HUES48 (cell line): ENCODE results near the gene ECEL1.
A peak's percentile ranks its signal among the peaks of the same experiment; 100 is the strongest.

Experiments
- H3K27ac ChIP-seq: one replicate; pipeline ENCODE4 v1.7.0; 2013; ENCODE audit warnings: low read depth, low read length, inconsistent platforms
- H3K27me3 ChIP-seq: 2 replicates; pipeline ENCODE4 v1.6.1; 2013; ENCODE audit warnings: mild to moderate bottlenecking, low read length; ENCODE audit not compliant: control insufficient read depth, insufficient read depth
- H3K36me3 ChIP-seq: 2 replicates; pipeline ENCODE4 v1.6.1; 2013; ENCODE audit warnings: low read length; ENCODE audit not compliant: control insufficient read depth, insufficient read depth
- H3K4me1 ChIP-seq: 2 replicates; pipeline ENCODE4 v1.6.1; 2013; ENCODE audit warnings: mild to moderate bottlenecking, low read length; ENCODE audit not compliant: control insufficient read depth, insufficient read depth
- H3K4me3 ChIP-seq: 2 replicates; pipeline ENCODE4 v1.5.1; 2013; ENCODE audit warnings: mild to moderate bottlenecking, low read depth, low read length
- H3K9ac ChIP-seq: 2 replicates; pipeline ENCODE4 v1.6.1; 2013; ENCODE audit warnings: mild to moderate bottlenecking, low read depth, low read length, moderate library complexity
- H3K9me3 ChIP-seq: 2 replicates; pipeline ENCODE4 v1.6.1; 2013; ENCODE audit warnings: low read length; ENCODE audit not compliant: control insufficient read depth, insufficient read depth

The ECEL1 gene

DNA sequence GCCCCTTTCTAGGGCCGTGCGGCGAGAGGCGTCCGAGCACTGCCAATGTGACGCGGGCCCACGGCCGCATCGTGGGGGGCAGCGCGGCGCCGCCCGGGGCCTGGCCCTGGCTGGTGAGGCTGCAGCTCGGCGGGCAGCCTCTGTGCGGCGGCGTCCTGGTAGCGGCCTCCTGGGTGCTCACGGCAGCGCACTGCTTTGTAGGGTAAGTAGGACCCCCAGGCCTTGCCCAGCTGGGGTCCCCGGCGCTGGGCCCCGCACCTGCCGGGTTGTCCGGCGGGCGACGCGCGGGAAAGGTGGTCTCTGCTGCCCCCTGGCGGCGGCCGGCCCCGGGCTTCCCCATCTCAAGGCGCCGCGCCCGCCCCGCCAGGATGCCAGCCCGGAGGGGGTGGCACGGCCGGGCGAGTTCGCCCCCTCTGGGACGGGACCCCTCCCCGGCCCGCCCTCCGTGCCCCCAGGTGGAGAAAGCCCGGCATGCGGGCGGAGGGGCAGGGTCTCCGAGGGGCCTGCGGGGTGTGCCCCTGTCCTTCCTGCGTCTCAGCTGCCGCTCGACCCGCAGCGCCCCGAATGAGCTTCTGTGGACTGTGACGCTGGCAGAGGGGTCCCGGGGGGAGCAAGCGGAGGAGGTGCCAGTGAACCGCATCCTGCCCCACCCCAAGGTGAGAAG lies 34.5 kb upstream of the ECEL1 start:
- H3K4me1 ChIP-seq = peaks cover 8% of the 10 kb centered on the region; the same call in 1 of the 2 replicates
- H3K9me3 ChIP-seq = no peaks in the 10 kb centered on the region
- peak overlapping the region; percentile 46; the same call in 1 of the 2 replicates for H3K4me3 ChIP-seq
- no peak overlapping the region for H3K9ac ChIP-seq
- H3K36me3 ChIP-seq = no peaks in the 10 kb centered on the region
- H3K27ac ChIP-seq = no peak overlapping the region
- peaks cover 59% of the 10 kb centered on the region for H3K27me3 ChIP-seq

DNA sequence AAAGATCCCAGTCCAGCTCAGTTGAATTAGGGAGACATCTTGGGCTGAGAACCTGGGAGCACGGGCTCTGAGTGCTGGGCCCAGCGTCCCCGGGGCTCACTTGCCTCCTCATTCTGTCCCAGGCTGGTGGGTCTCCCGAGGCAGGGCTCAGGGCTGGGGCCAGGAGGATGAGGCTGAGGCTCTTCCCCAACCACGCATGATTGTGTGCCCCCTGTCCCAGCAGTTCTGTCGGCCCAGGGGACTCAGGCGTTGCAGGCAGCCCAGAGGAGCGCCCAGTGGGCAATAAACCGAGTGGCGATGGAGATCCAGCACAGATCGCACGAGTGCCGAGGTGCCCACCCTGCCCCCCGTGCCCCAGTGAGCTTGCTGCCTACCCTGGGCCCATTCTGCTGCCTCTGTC lies 33.5 kb upstream of the ECEL1 start:
- no peak overlapping the region for H3K27ac ChIP-seq
- no peaks in the 10 kb centered on the region for H3K36me3 ChIP-seq
- H3K4me1 ChIP-seq = peaks cover 8% of the 10 kb centered on the region; the same call in 1 of the 2 replicates
- H3K9ac ChIP-seq = no peak overlapping the region
- H3K27me3 ChIP-seq = peaks cover 59% of the 10 kb centered on the region
- H3K9me3 ChIP-seq = no peaks in the 10 kb centered on the region
- no peak overlapping the region for H3K4me3 ChIP-seq

GRCh38 chr2:232520489-232520888 lies 32.9 kb upstream of the ECEL1 start:
- Histone ChIP-seq H3K9me3 (no peaks in the 10 kb centered on the region), H3K9ac (no peak overlapping the region), H3K27me3 (peaks cover 59% of the 10 kb centered on the region), H3K4me1 (peaks cover 8% of the 10 kb centered on the region; the same call in 1 of the 2 replicates), H3K27ac (no peak overlapping the region), H3K4me3 (no peak overlapping the region), H3K36me3 (no peaks in the 10 kb centered on the region)

DNA sequence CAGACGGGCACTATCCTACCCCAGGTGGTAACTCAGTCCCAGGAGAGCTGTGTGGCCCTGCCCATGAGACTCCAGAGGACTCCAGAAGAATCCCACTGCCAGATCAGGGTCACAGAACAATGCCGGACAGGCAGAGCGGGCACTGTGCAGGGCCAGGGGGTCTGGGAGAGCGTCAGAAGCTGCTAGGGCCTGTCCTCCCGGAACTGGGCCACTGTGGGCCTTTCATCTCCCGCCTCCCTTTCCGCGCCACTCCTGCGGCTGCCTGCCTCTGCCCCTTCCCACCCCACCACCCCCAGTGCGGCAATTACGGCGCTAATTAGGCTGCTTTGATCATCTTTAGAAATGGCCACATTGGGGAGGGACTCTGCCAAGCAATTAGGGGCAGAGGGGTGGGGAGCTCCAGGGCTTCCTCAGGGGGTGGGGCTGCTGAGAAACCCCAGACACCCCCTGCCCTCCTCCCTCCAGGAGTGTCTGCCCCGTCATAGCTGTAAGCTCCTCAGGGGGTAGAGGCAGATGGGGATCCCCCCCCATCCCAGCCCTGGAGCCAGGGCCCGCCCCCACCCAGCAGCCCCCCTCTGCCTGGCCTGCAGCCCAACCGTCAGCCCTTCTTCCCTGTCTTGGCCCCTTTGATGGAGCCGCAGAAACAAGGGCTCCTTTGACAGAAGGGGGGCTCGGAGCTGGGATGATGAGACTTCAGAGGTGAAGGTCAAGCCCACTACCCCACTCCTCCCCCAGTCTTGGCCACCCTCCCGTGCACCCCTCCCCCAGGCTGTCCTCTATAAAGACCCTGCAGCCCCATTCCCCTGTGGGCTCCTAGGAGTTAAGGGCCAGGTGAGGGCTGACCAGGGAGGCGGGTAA lies 32.2 kb upstream of the ECEL1 start, which contains the start of gene PRSS56:
Gene PRSS56, plus strand, starts transcription at position 808 of the 858 bp plus-strand sequence. CDS start 211 bp downstream, outside the sequence.
- Histone ChIP-seq H3K27me3 (peaks cover 54% of the 10 kb centered on the region), H3K36me3 (no peaks in the 10 kb centered on the region), H3K9me3 (no peaks in the 10 kb centered on the region), H3K4me3 (no peak within 1 kb of the TSS), H3K27ac (no peak within 1 kb of the TSS), H3K9ac (no peak within 1 kb of the TSS), H3K4me1 (peaks cover 8% of the 10 kb centered on the region; the same call in 1 of the 2 replicates)

- Histone ChIP-seq H3K9ac (no peak overlapping the region), H3K27me3 (peaks cover 44% of the 10 kb centered on the region), H3K36me3 (no peaks in the 10 kb centered on the region), H3K9me3 (no peaks in the 10 kb centered on the region), H3K4me3 (no peak overlapping the region), H3K4me1 (peaks cover 4% of the 10 kb centered on the region; the same call in 1 of the 2 replicates), H3K27ac (no peak overlapping the region)
These were observed 31.2 kb upstream of the ECEL1 start for GRCh38 chr2:232518844-232519243.

GRCh38 chr2:232516551-232516950 lies 28.9 kb upstream of the ECEL1 start:
- H3K27me3 ChIP-seq = peaks cover 21% of the 10 kb centered on the region
- no peak overlapping the region for H3K27ac ChIP-seq

DNA sequence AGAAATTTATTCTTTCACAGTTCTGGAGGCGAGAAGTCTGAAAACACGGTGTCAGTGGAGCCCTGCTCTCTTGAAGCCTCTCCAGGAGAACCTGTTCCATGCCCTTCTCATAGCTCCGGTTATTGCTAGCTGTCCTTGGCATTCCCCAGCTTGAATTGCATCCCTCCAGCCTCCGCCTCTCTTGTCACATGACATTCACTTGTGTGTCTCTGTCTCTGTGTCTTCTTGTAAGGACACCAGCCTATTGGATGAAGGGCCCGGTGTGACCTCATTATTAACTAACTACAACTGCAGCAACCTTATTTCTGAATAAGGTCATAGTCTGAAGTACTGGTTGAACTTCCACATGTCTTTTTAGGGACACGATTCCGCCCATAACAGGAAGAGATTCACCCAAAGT lies 28.0 kb upstream of the ECEL1 start:
- H3K36me3 ChIP-seq = no peaks in the 10 kb centered on the region
- no peaks in the 10 kb centered on the region for H3K4me1 ChIP-seq
- no peak overlapping the region for H3K27ac ChIP-seq
- H3K27me3 ChIP-seq = peaks cover 12% of the 10 kb centered on the region
- H3K4me3 ChIP-seq = no peak overlapping the region
- H3K9me3 ChIP-seq = no peaks in the 10 kb centered on the region
- no peak overlapping the region for H3K9ac ChIP-seq

More at GRCh38 chr2:232516551-232516950, 28.9 kb upstream of the ECEL1 start:
- Histone ChIP-seq H3K4me1 (peaks cover under 1% of the 10 kb centered on the region; the same call in 1 of the 2 replicates), H3K9ac (no peak overlapping the region), H3K9me3 (no peaks in the 10 kb centered on the region), H3K36me3 (no peaks in the 10 kb centered on the region), H3K4me3 (no peak overlapping the region)

DNA sequence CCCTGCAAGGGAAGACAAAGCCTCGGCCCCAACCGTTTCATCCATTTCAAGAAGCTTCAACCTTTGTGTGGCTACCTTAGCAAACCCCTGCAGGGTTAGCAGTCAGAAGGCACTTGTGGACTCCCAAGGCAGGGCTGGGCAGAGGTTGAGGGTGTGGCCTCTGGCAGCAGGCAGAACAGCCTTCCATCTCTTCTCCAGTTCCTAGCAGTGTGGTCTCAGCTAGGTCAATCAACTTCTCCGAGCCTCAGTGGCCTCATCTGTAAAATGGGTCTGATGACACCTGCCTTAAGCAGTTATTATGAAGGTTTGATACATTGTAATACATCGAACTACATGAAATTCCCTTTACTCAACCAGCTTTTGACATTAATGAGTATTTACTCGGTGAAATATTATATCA lies 25.7 kb upstream of the ECEL1 start:
- Histone ChIP-seq H3K27ac (no peak overlapping the region), H3K9me3 (no peaks in the 10 kb centered on the region), H3K9ac (no peak overlapping the region), H3K27me3 (no peaks in the 10 kb centered on the region), H3K4me3 (no peak overlapping the region), H3K4me1 (no peaks in the 10 kb centered on the region), H3K36me3 (no peaks in the 10 kb centered on the region)

DNA sequence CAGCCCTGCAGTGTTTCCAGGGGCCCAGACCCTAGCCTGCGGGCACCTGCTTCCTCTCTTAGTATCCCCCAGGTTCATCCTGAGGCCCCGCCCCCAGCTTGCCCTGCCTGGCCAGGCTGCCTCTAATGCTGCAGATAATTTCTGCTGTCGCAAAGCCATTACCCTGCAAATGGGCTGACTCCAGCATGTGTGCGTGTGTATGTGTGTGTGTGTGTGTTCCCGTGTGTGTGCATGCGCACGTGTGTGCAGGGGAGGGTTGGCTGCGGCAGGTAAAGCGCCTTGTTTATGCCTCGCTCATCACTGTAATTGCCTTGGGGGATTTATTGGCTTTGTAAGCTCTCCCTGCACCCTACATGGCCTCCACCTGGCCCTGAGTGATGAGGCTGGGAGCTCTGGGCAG lies 25.0 kb upstream of the ECEL1 start:
- Histone ChIP-seq H3K4me3 (no peak overlapping the region), H3K36me3 (no peaks in the 10 kb centered on the region), H3K9me3 (no peaks in the 10 kb centered on the region), H3K4me1 (no peaks in the 10 kb centered on the region), H3K27ac (no peak overlapping the region), H3K9ac (no peak overlapping the region), H3K27me3 (no peaks in the 10 kb centered on the region)

- Histone ChIP-seq H3K4me3 (no peak overlapping the region), H3K36me3 (no peaks in the 10 kb centered on the region), H3K27ac (no peak overlapping the region), H3K4me1 (no peaks in the 10 kb centered on the region), H3K9me3 (no peaks in the 10 kb centered on the region), H3K27me3 (peaks cover 10% of the 10 kb centered on the region), H3K9ac (no peak overlapping the region)
These were observed 23.8 kb upstream of the ECEL1 start for GRCh38 chr2:232511336-232511890.

GRCh38 chr2:232508251-232508650 lies 20.6 kb upstream of the ECEL1 start:
- H3K36me3 ChIP-seq = no peaks in the 10 kb centered on the region
- H3K4me1 ChIP-seq = peaks cover 9% of the 10 kb centered on the region
- H3K27me3 ChIP-seq = peaks cover 42% of the 10 kb centered on the region
- no peak overlapping the region for H3K27ac ChIP-seq
- no peak overlapping the region for H3K9ac ChIP-seq
- no peaks in the 10 kb centered on the region for H3K9me3 ChIP-seq
- H3K4me3 ChIP-seq = no peak overlapping the region
